ENCODE data around the gene PSENEN.
"Not testable (repeated sequence)": the region's sequence is repeated elsewhere in the genome, so short reads cannot be mapped to it uniquely, and the experiment has no call there.

Gene PSENEN

GRCh38 chr19:35768082-35768421 lies 22.6 kb downstream of the PSENEN start:
- in situ Hi-C loops (cut with MboI; ENCODE audit: low sequenced_read_pairs) = no loop called here

DNA sequence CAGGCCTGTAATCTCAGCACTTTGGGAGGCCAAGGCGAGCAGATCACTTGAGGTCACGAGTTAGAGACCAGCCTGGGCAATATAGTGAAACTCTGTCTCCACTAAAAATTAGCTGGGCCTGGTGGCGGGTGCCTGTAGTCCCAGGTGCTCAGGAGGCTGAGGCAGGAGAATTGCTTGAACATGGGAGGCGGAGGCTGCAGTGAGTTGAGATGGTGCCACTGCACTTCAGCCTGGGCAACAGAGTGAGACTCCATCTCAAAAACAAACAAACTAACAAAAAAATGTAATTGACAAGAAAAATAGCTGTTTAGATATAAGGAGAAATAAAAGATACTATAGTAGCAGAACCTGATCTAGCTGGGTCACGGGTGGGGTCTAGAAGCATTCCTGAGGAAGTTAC lies 26.9 kb downstream of the PSENEN start:
- in situ Hi-C loops (cut with MboI; ENCODE audit: low sequenced_read_pairs) = not testable (repeated sequence)

DNA sequence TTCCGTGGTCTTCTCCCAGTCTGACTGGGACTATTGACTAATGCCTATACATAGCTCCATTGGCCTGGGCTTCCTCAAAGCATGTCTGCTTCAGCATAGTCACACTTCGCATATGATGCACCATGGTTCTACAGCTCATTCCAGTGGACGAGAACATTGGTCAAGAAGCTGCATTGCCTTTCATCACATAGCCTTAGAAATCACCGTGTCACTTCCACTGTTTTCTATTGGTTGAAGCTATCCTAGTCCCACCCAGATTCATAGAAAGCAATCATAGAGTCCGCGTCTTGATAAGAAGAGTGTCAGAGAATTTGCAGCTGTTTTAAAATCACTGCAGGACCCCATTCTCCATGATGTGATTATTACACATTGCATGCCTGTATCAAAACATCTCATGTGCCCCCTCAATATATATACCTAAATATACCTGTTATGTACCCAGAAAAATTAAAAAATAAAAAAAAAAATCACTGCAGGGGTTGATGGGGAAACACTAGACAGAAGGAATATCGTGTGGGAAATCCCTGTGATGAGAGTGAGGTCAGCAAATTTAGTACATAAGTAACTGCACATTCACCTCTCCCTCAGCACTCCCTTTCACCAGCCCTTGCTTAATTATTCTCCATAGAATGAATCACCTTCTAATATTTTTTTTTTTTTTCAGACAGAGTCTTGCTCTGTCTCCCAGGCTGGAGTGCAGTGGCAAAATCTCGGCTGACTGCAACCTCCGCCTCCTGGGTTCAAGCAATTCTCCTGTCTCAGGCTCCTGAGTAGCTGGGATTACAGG lies 27.8 kb downstream of the PSENEN start:
- in situ Hi-C loops (cut with MboI; ENCODE audit: low sequenced_read_pairs) = no loop called here

GRCh38 chr19:35774274-35775045 lies 29.0 kb downstream of the PSENEN start:
- in situ Hi-C loops (cut with MboI; ENCODE audit: low sequenced_read_pairs) = no loop called here

DNA sequence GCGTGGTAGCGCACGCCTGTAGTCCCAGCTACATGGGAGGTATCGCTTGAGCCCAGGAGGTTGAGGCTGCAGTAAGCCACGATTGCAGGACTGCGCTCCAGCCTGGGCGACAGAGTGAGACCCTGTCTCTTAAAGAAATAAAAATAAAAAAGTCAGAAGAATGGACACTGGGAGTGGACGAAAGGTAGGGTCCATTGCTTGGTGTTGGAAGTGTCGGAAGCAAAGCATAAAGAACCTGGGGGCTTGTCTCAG lies 29.5 kb downstream of the PSENEN start:
- in situ Hi-C loops (cut with MboI; ENCODE audit: low sequenced_read_pairs) = no loop called here

DNA sequence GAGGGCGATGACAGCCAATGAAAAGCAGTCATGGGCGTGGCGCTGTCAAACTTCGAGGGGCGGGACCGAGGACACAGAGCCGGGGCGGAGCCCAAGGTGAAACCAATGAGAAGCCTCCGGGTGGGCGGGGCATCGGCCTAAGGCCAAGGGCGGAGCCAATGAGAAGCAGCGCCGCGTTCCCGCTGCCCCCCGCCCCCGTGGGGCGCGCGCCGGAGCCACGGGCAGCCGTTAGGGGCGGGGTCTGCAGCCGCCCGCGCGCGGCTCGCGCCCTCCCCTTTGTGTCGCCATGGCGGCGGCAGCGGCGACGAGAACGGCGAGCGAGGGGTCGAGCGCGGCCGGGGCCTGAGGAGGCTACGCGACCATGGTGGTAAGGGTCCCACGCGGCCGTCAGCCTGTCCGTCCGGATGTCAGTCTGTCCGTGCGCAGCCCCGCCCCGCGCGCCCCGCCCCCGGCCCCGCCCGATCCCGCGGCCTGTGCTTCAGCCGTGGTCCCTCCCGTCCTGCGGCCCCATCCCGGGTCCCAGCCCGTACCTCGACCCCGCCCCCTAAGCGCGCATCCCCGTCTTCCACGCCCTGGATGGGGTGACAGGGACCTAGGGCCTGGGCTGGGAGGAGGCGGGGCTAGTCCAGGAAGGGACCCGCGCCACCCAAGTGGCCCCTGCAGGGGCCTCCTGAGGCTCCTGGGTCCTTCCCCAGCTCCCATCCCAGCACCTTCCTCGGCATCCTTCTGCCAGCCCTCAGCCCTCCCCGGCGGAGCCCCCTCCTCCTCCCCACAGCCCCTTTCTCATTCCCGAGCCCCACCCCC lies 30.0 kb downstream of the PSENEN start, which contains the start of gene ARHGAP33:
Gene ARHGAP33, plus strand, starts transcription at position 267 of the 804 bp plus-strand sequence. Its CDS starts 95 bp downstream, at position 362.
- in situ Hi-C loops (cut with MboI; ENCODE audit: low sequenced_read_pairs) = no loop called here

- in situ Hi-C loops (cut with MboI; ENCODE audit: low sequenced_read_pairs) = no loop called here
Observed at GRCh38 chr19:35776102-35776788, 30.8 kb downstream of the PSENEN start.

GRCh38 chr19:35777086-35777841 lies 31.8 kb downstream of the PSENEN start:
- in situ Hi-C loops (cut with MboI; ENCODE audit: low sequenced_read_pairs) = no loop called here

- in situ Hi-C loops (cut with MboI; ENCODE audit: low sequenced_read_pairs) = no loop called here
Observed at GRCh38 chr19:35777961-35778360, 32.5 kb downstream of the PSENEN start.

DNA sequence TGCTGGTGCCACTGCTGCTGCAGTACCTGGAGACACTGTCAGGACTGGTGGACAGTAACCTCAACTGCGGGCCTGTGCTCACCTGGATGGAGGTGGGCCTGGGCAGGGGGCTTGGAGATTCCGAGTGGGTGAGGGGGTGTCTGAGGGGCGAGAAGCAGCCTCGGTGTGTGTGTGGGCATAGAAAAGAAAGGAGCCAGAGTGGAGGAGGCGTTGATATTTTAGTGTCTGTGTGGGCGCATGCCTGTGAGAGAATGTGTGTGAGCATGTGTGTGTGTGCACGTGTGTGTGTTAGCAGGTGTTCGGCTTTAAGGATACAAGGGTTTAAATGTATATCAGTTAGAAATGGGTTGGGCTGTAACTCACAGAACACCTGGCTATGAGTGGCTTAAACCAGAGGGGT lies 33.6 kb downstream of the PSENEN start:
- in situ Hi-C loops (cut with MboI; ENCODE audit: low sequenced_read_pairs) = no loop called here

- in situ Hi-C loops (cut with MboI; ENCODE audit: low sequenced_read_pairs) = no loop called here
Observed at GRCh38 chr19:35780058-35780457, 34.6 kb downstream of the PSENEN start.

DNA sequence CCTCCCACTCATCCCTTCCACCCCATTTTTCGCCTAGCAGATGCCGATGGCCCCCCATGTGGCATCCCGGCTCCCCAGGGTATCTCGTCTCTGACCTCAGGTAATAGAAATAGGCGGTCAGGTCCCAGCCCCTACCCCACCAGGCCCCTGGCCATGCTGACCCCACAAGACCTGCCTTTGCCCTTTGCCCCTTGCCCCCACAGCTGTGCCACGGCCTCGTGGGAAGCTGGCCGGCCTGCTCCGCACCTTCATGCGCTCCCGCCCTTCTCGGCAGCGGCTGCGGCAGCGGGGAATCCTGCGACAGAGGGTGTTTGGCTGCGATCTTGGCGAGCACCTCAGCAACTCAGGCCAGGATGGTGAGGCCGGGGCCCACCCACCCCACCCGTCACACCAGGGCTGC lies 35.3 kb downstream of the PSENEN start:
- in situ Hi-C loops (cut with MboI; ENCODE audit: low sequenced_read_pairs) = no loop called here

GRCh38 chr19:35781650-35782049 lies 36.2 kb downstream of the PSENEN start:
- in situ Hi-C loops (cut with MboI; ENCODE audit: low sequenced_read_pairs) = no loop called here

GRCh38 chr19:35782589-35782988 lies 37.1 kb downstream of the PSENEN start:
- in situ Hi-C loops (cut with MboI; ENCODE audit: low sequenced_read_pairs) = no loop called here

- in situ Hi-C loops (cut with MboI; ENCODE audit: low sequenced_read_pairs) = no loop called here
Observed at GRCh38 chr19:35783469-35784434, 38.3 kb downstream of the PSENEN start.

GRCh38 chr19:35784503-35785338 lies 39.3 kb downstream of the PSENEN start:
- in situ Hi-C loops (cut with MboI; ENCODE audit: low sequenced_read_pairs) = no loop called here

DNA sequence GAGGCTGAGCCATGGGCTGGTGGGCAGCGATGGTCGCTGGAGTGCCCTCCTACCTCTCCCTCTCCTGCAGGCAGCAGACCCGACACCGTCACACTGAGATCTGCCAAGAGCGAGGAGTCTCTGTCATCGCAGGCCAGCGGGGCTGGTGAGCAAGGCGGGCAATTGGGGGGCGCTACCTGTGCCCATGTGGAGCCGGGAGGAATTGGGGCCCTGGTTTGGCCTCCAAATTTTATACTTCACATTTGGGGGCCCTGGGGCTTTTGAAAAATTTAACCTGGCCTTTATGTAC lies 39.8 kb downstream of the PSENEN start:
- in situ Hi-C loops (cut with MboI; ENCODE audit: low sequenced_read_pairs) = no loop called here

GRCh38 chr19:35786299-35787160 lies 41.1 kb downstream of the PSENEN start:
- in situ Hi-C loops (cut with MboI; ENCODE audit: low sequenced_read_pairs) = no loop called here
